IPS-15b (cell line): Measurements from ENCODE around the gene FNBP1.
"Not testable (repeated sequence)": the region's sequence is repeated elsewhere in the genome, so short reads cannot be mapped to it uniquely, and the experiment has no call there.

Source experiments
- H3K27me3 ChIP-seq: one replicate; pipeline ENCODE4 v1.6.1; 2013; ENCODE audit warnings: low read length; ENCODE audit not compliant: control insufficient read depth, insufficient read depth
- H3K36me3 ChIP-seq: one replicate; pipeline ENCODE4 v1.6.1; 2013; ENCODE audit warnings: low read length; ENCODE audit not compliant: control insufficient read depth, insufficient read depth
- H3K4me1 ChIP-seq: one replicate; pipeline ENCODE4 v1.6.1; 2013; ENCODE audit warnings: mild to moderate bottlenecking, low read length; ENCODE audit not compliant: control insufficient read depth, insufficient read depth
- H3K4me3 ChIP-seq: one replicate; pipeline ENCODE4 v1.5.1; 2013; ENCODE audit warnings: low read depth, low read length
- H3K9ac ChIP-seq: one replicate; pipeline ENCODE4 v1.6.1; 2013; ENCODE audit warnings: low read depth, mild to moderate bottlenecking, low read length
- H3K9me3 ChIP-seq: one replicate; pipeline ENCODE4 v1.6.1; 2013; ENCODE audit warnings: mild to moderate bottlenecking, low read length; ENCODE audit not compliant: control insufficient read depth, insufficient read depth

The FNBP1 gene

DNA sequence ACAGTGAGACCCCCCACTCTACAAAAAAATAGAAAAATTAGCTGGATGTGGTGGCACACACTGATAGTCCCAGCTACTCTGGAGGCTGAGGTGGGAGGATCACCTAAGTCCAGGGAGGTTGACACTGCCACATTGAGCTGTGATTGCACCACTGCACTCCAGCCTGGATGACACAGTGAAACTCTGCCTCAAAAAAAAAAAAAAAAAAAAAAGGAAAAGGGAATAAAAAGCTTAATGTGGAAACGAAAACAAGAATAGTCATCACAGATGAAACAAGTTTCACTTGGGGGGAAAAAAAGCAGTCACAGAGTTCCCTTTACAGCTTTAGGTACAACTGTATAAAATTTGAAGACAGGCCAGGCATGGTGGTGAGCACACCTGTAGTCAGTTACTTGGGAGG lies 84.2 kb downstream of the FNBP1 start:
- no peaks in the 10 kb centered on the region for H3K36me3 ChIP-seq
- H3K4me1 ChIP-seq = peaks cover 10% of the 10 kb centered on the region
- no peaks in the 10 kb centered on the region for H3K27me3 ChIP-seq
- no peak overlapping the region for H3K9ac ChIP-seq
- H3K4me3 ChIP-seq = no peak overlapping the region
- no peaks in the 10 kb centered on the region for H3K9me3 ChIP-seq

DNA sequence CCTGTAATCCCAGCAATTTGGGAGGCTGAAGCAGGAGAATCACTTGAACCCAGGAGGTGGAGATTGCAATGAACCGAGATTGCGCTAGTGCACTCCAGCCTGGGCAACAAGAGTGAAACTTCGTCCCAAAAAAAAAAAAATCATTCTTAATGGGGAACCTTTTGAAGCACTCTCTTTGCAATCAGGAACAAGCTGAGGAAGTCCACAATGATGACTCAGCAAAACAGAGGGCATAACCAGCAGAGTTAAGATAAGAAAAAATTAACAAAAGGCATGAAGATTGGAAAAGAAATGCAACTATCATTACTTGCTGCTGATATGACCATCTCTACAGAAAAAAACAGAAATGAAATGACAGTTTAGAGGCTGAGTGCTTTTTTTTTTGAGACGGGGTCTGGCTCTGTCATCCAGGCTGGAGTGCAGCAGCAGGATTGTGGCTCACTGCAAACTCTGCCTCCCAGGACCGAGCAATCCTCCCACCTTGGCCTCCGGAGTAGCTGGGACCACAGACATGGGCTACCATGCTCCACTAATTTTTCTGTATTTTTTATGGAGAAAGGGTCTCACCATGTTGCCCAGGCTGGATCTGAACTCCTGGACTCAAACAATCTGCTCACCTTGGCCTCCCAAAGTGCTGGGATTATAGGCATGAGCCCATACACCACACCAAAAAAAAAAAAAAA lies 88.0 kb downstream of the FNBP1 start:
- Histone ChIP-seq H3K9ac (no peak overlapping the region), H3K36me3 (no peaks in the 10 kb centered on the region), H3K4me3 (no peak overlapping the region), H3K27me3 (no peaks in the 10 kb centered on the region), H3K4me1 (no peaks in the 10 kb centered on the region), H3K9me3 (no peaks in the 10 kb centered on the region)

DNA sequence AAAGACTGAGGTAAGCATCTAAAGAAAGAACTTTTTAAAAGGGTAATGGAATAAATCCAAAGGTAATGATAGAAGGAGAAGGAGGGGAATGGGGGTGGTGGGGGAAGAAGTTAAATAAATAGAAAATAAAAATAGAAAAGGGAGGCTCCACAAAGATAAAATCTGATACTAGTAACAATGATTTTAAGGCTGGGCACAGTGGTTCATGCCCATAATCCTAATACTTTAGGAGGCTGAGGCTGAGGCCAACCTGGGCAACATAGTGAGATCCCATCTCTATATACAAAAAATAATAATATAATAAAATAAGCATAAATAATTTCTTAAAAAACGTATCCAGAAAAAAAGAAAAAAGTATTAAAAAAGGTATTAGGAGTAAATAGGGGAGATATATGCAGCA lies 89.3 kb downstream of the FNBP1 start:
- no peaks in the 10 kb centered on the region for H3K27me3 ChIP-seq
- no peaks in the 10 kb centered on the region for H3K9me3 ChIP-seq
- no peak overlapping the region for H3K9ac ChIP-seq
- no peaks in the 10 kb centered on the region for H3K4me1 ChIP-seq
- H3K4me3 ChIP-seq = no peak overlapping the region
- H3K36me3 ChIP-seq = no peaks in the 10 kb centered on the region

DNA sequence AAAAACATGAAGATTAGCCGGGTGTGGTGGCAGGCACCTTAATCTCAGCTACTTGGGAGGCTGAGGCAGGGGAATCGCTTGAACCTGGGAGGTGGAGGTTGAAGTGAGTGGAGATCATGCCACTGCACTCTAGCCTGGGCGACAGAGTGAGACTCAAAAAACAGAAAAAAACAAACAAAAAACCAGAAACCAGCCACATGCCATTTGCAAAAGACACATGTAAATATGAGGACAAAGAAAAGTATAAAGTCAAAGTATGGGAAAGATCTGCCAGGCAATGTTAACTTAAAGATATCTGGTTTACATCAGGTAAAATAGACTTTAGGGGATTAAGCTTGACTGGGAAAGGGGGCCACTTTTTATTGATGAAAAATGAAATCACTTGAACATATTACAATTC lies 90.7 kb downstream of the FNBP1 start:
- Histone ChIP-seq H3K9me3 (no peaks in the 10 kb centered on the region), H3K27me3 (no peaks in the 10 kb centered on the region), H3K36me3 (no peaks in the 10 kb centered on the region), H3K4me3 (no peak overlapping the region), H3K4me1 (no peaks in the 10 kb centered on the region), H3K9ac (no peak overlapping the region)

DNA sequence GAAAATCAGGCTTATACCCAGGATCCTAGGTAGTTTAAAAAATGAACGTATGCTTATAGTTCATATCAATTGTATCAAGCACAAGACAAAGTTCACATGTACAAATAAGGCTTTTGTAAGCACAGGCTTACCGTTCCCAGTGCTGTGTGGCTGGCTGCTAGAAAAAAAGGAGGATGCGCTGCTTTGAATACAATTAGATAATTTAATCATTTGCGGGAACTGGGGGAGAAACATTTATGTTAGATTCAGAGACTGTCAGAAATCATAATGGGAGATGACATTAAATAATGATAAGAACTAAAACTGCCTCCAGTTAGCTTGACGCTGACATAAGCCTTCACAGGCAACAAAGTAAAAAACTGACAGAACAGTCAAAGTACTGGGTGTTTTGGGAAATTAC lies 93.2 kb downstream of the FNBP1 start:
- H3K36me3 ChIP-seq = no peaks in the 10 kb centered on the region
- no peaks in the 10 kb centered on the region for H3K27me3 ChIP-seq
- H3K9ac ChIP-seq = no peak overlapping the region
- H3K4me1 ChIP-seq = no peaks in the 10 kb centered on the region
- no peaks in the 10 kb centered on the region for H3K9me3 ChIP-seq
- H3K4me3 ChIP-seq = no peak overlapping the region

DNA sequence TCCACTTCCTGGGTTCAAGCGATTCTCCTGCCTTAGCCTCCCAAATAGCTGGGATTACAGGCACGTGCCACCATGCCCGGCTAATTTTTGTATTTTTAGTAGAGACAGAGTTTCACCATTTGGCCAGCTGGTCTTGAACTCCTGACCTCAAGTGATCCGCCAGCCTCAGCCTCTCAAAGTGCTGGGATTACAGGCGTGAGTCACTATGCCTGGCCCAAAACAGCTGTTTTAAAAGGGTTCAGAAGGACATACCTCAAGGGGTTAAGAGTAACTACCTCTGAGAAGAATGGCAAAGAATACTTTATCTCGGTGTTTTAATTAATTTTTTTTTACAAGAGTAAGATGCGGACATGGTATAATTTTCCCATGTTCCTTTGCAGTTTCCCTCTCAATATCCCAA lies 94.4 kb downstream of the FNBP1 start:
- not testable (repeated sequence) for H3K27me3 ChIP-seq, H3K36me3 ChIP-seq, H3K9me3 ChIP-seq, H3K4me3 ChIP-seq, H3K4me1 ChIP-seq, H3K9ac ChIP-seq

DNA sequence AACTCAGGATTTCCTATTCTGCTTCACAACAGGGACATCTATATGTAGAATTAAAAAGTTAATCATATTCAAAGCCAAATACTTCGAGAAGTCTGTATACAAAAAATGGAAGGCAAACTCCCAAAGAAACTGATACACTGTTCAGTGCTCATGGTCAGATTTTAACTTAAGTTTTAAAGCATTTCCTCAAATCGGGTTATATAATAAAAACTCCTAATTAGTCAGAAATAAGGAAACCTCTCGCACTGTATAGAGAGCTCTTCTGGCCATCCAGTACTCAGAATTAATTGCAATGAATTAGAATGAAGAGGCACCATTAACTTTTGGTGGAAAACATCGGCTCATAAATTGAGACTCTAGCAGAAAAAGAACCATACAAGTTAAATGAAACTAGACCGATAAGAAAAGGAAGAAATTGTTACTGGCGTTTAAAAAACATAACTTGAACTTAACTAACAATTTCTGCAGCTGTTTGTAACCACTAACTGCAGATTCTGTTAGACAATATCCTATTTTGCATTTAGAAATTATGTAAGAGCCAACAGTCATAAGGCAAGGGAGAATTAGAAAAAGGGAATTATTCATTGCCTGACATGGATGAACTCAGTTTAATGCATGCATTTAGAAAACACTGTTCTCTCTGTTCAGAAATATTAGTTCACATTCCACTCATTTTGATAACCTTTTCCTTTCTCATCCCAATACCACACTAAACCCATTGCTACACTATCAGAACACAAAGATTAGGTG lies 96.6 kb downstream of the FNBP1 start:
- H3K9me3 ChIP-seq = no peaks in the 10 kb centered on the region
- no peaks in the 10 kb centered on the region for H3K27me3 ChIP-seq
- no peak overlapping the region for H3K9ac ChIP-seq
- no peaks in the 10 kb centered on the region for H3K36me3 ChIP-seq
- H3K4me3 ChIP-seq = no peak overlapping the region
- H3K4me1 ChIP-seq = no peaks in the 10 kb centered on the region

DNA sequence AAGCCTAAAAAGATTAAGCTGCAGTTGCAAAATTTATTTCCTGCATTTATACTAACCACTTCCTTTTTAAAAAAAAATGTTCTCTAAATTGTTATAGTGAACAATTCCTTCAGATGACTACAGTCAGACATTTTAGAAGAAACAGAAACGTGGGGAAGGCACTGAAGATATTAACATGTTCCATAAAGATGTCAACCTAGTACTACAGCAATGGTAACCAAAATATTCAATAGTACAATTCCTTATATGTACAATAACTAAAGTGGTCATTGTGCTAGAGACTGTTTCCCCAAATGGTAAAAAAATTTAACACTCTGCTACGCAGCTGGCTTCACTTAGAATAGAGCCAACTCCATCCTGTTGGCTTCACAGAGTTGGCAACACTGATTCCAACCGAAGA lies 97.7 kb downstream of the FNBP1 start:
- no peaks in the 10 kb centered on the region for H3K36me3 ChIP-seq
- no peak overlapping the region for H3K9ac ChIP-seq
- no peaks in the 10 kb centered on the region for H3K27me3 ChIP-seq
- no peaks in the 10 kb centered on the region for H3K4me1 ChIP-seq
- no peak overlapping the region for H3K4me3 ChIP-seq
- no peaks in the 10 kb centered on the region for H3K9me3 ChIP-seq

DNA sequence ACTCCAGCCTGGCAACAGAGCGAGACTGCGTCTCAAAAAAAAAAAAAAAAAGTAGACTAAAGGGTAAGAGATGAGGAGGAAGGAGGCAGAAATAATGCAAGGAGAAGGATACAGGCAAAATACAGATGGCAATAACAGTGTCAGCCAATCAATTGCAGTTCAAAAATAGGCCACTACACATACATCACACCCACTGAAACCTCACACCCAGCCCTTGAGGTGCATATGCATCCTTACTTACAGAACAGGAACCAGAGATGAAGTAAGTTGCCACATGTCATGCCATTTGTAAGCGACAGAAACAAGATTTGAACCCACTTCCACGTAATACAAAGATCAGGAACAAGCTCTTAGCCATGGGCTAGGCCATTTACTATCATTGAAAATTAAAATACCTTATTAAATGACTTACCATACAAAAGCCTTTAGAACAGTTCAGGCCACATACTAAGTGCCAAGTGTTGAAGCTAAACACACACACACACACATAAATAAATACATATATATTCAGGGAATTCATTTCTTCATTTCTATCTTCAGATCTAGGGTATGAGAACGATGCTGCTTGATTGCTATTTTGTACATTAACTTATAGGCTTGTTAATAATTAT lies 98.4 kb downstream of the FNBP1 start:
- H3K36me3 ChIP-seq = no peaks in the 10 kb centered on the region
- peaks cover under 1% of the 10 kb centered on the region for H3K4me1 ChIP-seq
- H3K4me3 ChIP-seq = no peak overlapping the region
- no peak overlapping the region for H3K9ac ChIP-seq
- H3K27me3 ChIP-seq = no peaks in the 10 kb centered on the region
- H3K9me3 ChIP-seq = no peaks in the 10 kb centered on the region

DNA sequence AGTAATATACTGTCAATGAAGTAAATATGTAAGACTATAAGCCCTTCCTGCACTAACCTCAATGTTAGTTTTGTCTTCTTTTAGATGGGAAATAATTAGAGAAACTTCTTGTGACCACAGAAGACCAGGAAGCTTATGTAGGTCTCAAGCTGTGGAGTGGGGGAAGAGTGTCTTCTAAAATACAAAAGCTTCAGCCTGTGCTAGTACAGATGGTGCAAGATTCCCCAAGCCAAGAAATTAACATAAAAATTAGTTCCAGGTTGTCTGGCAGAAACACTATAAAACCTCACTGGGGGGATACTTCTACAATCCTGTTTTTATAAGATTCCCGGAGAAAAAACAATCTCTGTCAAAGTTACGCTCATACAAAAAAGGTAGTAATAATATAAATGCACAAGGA lies 103.6 kb downstream of the FNBP1 start:
- Histone ChIP-seq H3K27me3 (no peaks in the 10 kb centered on the region), H3K9ac (no peak overlapping the region), H3K4me1 (peaks cover 9% of the 10 kb centered on the region), H3K9me3 (no peaks in the 10 kb centered on the region), H3K36me3 (no peaks in the 10 kb centered on the region), H3K4me3 (no peak overlapping the region)

DNA sequence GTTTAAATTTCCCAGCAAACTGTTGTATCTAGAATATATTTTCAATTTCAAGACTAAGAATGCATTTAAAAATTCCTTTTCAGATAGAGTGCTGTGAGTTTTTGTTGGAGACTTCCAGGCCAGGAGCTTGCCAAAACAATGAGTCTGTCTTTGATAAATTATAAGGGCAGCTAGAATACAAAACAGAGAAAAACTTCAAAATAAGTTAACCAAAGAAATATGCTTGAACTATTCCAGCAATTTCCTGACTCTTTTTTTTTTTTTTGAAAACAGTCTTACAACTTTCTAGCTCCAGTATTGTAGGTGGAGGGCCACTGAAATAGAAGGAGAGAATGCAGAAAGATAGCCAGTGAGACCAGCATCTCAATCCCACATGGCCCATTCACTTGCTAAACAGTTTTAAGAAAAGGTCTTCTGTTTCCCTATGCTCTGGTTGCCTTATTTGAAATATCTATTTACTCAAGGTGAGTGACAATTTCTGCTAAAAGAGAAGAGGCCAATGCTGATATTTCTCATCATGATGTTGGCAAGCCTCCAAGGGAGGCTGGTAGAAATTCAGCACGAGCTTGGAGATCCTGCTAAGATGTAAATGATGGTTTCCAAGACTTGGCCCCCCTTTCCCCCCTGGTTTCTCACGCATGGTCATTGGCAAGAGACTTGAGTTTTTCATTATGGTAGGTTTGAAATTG lies 104.6 kb downstream of the FNBP1 start:
- Histone ChIP-seq H3K36me3 (no peaks in the 10 kb centered on the region), H3K4me3 (no peak overlapping the region), H3K4me1 (peaks cover 9% of the 10 kb centered on the region), H3K9me3 (no peaks in the 10 kb centered on the region), H3K27me3 (no peaks in the 10 kb centered on the region), H3K9ac (no peak overlapping the region)
